GM10847 (cell line): Measurements from ENCODE around the gene PTPRT.

Source experiments
- POLR2A ChIP-seq: IDR thresholded peaks from 2 replicates; pipeline ENCODE4 v1.6.1; 2011; ENCODE audit not compliant: insufficient read length; ENCODE audit errors: extremely low read depth

Gene PTPRT

DNA sequence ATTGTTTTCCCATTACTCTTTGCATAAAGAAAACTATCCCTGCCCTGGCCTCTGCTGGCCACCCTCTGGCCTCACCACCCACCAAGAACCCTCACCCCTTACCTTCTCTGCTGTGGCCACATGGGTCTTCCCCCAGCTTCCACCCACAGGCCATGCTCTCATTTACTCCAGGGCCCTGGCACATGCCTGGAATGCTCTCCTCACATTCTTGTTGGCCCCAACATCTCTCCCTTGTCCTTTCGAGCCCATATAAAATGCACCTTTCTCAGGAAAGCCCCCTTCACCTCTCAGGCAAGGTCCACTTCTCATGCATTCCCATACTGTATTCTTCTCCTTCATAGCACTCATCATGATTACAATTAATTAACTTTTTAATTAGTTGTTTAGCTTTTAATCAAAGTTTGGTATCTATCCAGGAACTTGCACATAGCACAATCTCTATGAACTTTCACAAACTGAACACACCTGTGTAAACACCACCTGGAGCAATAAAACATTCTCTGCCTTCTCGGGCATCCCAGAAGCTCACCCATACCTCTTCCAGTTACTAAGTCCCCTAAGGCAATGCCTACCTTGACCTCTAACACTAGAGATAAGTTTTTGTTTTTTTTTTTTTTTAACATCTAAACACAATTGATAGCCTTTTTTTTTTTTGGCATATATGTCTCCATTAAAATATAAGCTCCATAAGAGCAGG, 617.2 kb downstream of the PTPRT start:
- TF ChIP-seq POLR2A, result no peak

DNA sequence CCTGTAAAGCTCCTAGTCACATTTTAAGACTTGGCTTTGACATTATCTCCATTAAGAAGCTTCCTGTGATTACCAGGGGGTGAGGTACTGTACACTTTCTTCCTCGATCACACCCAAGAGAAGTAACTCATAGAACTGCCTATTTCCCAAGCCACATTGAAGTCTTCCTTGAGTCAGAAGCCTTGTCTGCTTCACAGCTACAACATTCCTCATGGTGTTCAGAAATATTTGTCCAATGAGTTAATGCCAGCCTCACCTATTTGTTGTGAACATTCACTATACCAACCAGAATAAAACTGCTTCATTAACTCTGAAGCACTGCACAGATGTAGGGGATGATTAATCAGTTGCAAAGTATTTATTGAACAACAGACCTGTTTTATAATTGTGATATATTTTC, 622.3 kb downstream of the PTPRT start:
- TF ChIP-seq POLR2A, result no peak

DNA sequence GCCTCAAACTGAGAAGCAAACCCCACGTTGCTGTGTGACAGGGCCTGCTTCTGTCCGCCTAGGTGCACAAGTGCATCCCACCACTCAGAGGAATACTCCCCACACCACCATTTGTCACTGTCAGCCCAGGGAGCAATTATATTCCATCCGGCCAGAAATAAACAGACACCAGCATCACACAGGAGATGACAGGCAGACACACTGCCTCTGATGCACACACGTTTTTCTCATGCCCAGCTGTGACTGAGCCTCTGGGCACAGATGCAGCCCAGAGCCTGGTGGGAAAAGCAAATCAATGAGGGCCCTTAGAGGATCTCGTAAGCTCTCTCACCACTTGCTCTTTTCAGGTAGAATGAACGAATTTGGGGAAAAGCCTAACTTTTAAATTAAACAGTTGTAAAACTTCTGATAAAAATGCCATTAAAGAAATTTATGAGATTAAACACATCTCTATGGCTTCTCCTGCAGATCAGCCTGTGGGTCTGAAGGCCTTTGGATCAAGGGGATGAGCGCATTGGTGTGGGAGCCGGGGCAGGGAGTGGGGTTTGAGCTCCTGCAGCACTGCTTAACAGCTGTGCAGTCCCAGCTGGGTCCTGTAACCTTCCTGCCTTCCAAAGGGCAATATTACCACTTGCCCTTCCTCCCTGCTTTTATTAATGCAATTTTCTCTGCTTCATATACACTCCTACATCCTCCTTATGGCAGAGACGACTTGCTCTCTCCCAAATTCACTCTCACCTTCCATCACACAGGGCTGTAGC, 624.3 kb downstream of the PTPRT start:
- TF ChIP-seq POLR2A, result no peak

DNA sequence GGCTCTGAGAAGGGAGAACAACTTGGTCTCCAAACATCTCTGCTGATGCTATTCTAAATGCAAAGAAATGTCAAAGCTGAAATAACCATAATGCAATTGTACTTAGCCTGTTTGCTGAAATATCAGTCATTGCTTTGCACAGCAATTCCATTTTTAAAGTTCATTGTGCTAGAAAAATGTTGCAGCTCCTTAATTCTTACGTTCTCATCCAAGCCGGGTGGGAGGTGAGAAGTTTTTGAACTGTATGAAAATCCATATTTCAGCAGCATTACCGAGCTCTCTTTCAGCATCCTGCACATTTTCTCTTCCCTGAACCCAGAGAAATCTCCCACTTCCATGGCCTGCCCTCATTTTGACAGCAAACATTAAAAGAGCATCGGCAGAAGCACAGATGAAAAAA, 630.0 kb downstream of the PTPRT start:
- TF ChIP-seq POLR2A, result no peak

DNA sequence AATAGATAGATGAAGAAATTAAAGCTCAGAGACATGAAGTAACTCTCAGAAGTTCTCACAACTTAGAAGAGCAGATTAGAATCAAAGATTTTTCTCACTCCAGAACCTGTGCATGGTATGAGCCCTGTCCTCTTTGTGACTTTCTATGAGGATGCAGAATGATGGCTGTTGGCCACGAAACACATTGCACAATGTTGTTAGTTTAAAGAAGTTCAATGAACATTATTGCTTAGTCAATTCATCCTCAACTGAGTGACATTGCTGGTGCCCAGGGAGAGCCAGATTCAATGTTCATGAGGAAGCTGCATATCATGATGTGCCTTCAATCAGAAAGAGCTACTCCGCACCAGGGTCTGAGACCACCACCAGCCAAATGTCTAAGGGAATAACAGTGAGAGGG, 633.1 kb downstream of the PTPRT start:
- no peak for TF ChIP-seq POLR2A

DNA sequence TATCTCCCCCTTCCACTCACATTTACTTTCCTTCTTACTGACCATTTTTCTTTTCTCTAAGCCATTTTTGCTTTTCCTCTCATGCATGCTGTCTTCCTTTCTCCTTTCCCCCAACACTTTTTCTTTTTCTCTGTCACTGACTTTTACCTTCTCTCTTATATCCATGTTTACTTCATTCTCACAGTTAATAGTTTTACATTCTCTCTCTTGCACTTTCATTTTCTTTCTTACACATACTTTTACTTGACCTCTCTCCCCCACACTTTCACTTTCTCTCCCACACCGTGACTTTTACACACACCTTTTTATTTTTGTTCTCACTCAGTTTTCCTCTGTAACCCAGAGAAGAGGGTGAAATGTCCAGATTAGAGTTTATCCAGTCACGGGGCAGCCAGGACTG, 636.3 kb downstream of the PTPRT start:
- no peak for TF ChIP-seq POLR2A

DNA sequence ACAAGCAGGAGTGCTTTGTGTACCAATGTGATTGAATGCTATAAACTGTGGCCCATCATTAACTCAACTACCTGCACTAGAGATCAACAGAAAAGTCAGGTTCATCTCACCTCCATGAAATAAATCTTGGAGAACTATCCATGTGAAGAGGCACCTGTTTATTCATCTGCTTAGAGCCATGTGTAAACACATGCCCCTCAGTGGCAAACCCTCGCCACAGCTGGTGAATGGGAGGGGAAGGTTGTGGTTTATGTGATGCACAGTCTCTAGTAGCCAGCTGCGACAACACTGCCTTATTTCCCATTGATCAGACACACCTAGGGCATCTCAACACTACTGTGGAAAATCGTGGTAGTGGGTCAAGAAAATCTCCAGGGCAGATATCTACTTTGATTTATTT, 640.2 kb downstream of the PTPRT start:
- TF ChIP-seq POLR2A, result no peak

DNA sequence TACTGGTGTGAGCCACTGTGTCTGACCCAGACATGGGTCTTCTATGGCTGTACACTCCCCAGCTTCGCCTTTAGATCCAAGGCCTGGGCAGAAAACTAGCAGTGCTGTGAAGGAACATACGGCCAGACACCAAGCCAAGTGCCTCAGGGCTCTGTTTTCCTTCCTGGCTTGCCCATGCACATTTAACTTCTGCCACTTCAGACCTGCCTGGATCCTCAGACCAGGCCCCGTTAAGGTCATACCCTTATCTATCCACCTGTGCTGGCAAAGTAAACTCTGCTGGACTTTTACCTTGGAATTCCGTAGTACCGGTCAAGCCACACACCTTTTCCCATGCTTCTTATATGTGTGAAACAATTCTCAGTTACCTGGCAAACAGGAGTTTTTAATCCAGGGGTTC, 644.8 kb downstream of the PTPRT start:
- TF ChIP-seq POLR2A, result no peak

DNA sequence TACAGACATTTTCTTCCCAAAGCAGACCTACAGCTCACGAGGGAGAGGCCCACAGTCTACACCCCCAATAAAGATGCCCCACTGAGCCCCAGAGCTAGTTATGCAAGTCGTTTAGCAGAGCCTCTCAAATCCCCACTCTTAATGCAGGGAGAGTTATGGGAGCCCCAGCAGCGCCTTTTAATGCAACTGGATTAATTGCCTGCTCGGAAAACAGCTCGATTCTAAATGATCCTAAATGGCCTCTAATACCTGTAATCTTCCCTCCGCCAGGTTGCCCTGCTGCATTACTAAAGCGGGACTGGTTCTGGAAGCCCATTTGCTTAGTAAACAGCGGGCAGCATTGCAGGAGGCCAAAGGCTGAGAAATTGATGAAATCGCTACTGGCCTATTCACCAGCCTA, 656.9 kb downstream of the PTPRT start:
- TF ChIP-seq POLR2A, result no peak

DNA sequence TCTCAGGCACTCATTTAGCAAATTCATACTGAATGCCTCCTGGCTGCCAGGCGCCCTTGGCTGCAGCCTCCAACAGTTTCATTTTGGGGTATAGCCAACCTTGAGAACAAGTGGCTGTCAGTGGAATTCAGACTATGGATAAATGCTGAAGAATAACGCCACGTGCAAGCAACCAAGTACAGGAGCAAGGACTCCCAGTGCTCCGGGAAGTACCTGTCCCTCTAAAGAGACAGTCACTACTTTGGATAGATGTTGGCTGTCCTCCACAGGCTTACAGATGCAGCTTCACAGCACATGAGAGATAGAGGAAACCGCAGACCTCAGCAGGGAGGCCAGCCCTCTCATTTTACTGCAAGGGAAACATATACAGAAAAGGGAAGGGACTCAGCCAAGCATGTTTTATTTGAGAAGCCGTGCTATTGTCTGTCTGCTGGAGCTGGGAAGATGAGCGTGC, 658.2 kb downstream of the PTPRT start:
- TF ChIP-seq POLR2A, result no peak

DNA sequence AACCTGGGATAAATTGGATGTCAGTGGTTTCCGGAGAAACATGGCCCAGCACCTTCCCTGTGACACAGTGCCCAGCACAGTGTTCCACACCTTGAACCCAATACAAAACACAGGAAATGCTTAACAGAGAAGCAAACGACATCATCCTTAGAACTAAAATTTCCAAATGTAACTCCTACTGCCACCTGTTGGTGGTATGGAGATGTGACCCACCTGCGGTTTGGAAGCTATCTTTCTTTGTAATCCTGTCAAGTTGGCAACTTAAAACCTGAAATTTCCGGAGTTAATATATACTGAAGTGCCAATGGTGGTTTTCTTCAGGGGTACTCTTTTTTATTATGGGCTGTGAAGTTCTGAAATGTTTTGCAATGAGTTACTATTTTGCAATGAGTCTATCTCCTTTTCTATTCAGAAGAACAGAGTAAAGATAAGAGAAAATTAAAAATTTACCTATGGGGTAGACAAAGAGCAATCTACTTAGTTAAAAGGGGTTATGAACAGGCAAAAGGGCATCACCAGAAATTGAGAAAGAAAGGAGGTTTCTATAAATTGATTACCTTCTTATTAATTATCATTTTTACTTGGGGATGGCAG, 658.8 kb downstream of the PTPRT start:
- no peak for TF ChIP-seq POLR2A

DNA sequence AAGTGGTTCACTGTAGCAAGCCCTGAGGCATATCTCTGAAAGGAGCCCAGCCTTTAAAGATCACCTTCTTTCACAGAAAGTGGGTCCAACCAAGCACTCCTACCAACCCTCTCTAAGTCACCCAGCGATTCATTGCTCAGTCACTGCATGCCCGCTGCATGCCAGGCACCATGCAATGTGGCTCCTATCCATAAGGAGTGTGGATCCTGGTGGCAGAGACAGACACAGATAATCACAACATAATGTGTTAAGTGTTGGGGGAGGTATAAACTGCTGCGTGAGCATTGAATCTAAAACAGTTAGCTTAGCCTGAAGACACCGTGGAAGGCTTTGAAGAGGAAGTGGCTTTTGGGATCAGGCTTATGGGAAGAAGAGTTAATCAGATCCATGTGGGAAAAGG, 659.5 kb downstream of the PTPRT start:
- TF ChIP-seq POLR2A, result no peak

DNA sequence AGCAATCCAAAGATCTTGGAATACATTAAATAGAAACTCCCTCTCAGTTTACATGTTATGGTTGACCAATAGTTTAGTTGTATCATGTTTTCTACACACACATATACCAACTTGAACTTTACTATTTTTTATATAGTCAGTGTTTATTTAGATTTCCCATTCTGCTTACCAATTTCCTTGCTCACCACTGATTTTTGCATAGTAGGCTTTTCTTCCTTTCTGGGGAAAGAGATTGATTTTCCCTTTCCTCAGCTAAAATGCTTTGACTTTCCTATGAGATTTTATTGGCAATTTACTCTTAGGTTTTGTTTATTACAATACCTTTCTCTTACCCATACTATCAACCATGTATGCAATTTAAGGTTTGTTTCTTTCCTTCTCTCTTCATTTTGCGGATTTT, 665.6 kb downstream of the PTPRT start:
- no peak for TF ChIP-seq POLR2A

DNA sequence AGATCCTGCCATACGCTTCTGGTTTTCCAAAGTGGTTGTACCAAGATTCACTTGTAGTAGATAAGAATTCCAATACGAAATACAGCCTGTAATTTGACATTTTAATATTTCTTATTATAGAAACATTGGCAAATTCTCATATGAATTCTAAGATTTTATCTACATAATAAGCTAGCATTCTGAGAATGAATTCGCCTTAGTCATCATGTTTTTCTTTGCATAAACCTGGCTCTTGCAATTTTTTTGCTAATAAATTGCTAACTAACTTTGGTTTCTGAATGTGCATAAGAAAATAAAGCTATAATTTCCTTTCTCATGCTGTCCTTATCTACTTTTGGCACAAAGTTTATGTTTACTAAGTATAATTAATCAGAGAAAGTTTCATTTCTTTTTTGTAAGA, 673.0 kb downstream of the PTPRT start:
- no peak for TF ChIP-seq POLR2A

DNA sequence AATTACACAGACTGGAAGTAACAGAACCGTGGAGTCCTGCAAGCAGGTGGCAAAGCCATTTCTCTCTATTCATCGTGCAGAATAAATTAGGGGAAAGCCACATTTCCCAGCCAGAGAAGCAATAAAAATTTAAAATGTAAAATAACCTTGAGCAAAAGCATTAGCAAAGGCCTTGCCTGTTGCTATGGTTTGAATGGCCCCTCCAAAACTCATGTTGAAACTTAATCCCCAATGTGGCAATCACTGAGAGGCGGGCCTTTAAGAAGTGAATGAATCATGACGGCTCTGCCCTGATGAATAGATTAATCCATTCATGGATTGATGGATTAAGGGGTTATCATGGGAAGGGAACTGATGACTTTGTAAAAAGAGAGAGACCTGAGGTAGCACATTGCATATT, 679.0 kb downstream of the PTPRT start:
- no peak for TF ChIP-seq POLR2A

DNA sequence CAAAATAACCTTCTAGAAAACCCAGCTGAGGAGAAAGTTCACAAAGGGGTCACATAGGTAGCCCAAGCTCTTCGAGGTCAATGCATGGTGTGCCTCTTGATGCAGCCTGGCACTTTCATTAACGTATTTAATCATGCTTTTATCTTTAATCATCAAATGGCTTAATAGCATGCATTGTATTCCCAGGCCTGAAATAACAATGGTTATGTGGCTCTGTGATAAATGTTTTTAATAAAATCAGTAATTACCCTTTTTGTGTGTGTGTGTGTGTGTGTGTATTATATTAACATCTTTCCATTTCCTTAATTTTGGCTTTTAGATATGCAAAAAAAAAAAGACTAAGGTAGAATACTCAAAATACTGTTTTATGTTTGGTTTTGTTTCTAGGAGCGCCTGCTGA, 681.8 kb downstream of the PTPRT start:
- no peak for TF ChIP-seq POLR2A
